Stimulated activated memory B cell treated with anti-CD40 and anti-IgM and Interleukin-4, amounts not matched to agents 10 μg/mL and 1 μg/mL and 100 μg/mL, for 72 hours (primary cell): ENCODE measurements around the gene NME3.

Experiments used
- ATAC-seq: fragments of 150-1000 bp; cut with Tn5 transposase; 2 replicates; pipeline ENCODE4 v1.10.0; 2021
- H3K27ac Mint-ChIP-seq: one replicate; pipeline ENCODE4 v1.8.0; 2022; ENCODE audit warnings: mild to moderate bottlenecking, mixed read lengths
- H3K27me3 Mint-ChIP-seq: one replicate; pipeline ENCODE4 v1.8.0; 2022; ENCODE audit warnings: mixed read lengths
- H3K36me3 Mint-ChIP-seq: one replicate; pipeline ENCODE4 v1.8.0; 2022; ENCODE audit warnings: mixed read lengths
- H3K4me1 Mint-ChIP-seq: one replicate; pipeline ENCODE4 v1.8.0; 2022; ENCODE audit warnings: mixed read lengths
- H3K4me3 Mint-ChIP-seq: one replicate; pipeline ENCODE4 v1.8.0; 2022; ENCODE audit warnings: mild to moderate bottlenecking, moderate library complexity, mixed read lengths
- H3K9me3 Mint-ChIP-seq: one replicate; pipeline ENCODE4 v1.8.0; 2022; ENCODE audit warnings: mixed read lengths

NME3 gene

DNA sequence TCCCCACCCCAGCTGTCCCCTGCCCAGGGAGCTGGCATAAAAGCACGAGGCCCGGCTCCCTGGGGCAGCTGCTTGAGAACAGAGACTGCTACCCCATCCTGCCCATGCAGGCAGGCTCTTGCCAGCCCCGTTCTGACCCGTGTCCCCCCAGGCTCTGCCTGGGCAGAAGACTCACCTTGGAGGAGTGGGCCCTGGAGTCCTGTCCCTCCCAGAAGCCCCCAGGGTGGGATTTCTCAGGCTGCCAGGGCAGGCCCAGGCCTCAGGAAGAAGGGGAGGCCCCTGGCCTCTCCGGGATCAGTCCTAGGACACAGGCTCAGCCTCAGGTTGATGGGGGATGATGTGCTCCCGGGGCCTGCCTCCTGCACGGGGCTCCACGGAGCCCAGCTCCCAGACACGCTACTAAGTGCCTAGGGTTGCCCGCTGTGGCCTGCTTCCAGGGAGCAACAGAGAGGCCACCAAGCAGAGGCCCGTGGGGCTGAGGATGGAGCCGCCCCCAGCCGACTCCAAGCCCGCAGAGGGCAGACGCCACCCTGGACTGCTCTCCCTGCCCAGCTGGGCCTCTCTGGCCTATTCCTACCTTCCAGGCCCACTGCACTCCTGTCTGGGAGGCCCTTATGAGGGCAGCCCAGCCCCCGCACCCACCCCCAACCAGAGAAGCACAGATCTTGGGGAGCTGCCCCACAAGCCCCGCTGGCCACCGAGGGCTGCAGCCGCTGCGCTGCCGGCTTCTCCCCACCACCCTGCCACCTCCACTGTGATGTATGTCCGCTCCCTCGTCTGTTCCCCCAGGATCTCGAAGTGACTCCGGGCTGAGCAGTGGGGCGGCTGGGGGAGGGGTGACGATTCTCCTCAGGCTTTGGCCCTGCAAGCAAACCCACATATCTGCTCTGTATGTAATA, 1.7 kb downstream of the NME3 start:
- H3K9me3 Mint-ChIP-seq, result no peaks in the 10 kb centered on the region
- ATAC-seq, result no peak
- H3K4me1 Mint-ChIP-seq, result peaks cover 31% of the 10 kb centered on the region
- H3K36me3 Mint-ChIP-seq, result peaks cover 42% of the 10 kb centered on the region
- no peaks in the 10 kb centered on the region for H3K27me3 Mint-ChIP-seq
- peak overlapping the region; percentile 95 for H3K27ac Mint-ChIP-seq
- peak overlapping the region; percentile 99 for H3K4me3 Mint-ChIP-seq

GRCh38 chr16:1768767-1769401, 2.5 kb downstream of the NME3 start:
- Mint-ChIP-seq H3K27ac (no peak overlapping the region), H3K36me3 (peaks cover 42% of the 10 kb centered on the region), H3K4me3 (peak overlapping the region; percentile 41), H3K27me3 (no peaks in the 10 kb centered on the region), H3K4me1 (peaks cover 28% of the 10 kb centered on the region), H3K9me3 (no peaks in the 10 kb centered on the region)
- no peak for ATAC-seq

GRCh38 chr16:1768061-1768766, 3.1 kb downstream of the NME3 start:
- peaks cover 25% of the 10 kb centered on the region for H3K4me1 Mint-ChIP-seq
- no peak for ATAC-seq
- H3K27me3 Mint-ChIP-seq, result no peaks in the 10 kb centered on the region
- H3K36me3 Mint-ChIP-seq, result peaks cover 42% of the 10 kb centered on the region
- H3K9me3 Mint-ChIP-seq, result no peaks in the 10 kb centered on the region
- no peak overlapping the region for H3K27ac Mint-ChIP-seq
- H3K4me3 Mint-ChIP-seq, result peak overlapping the region; percentile 46

DNA sequence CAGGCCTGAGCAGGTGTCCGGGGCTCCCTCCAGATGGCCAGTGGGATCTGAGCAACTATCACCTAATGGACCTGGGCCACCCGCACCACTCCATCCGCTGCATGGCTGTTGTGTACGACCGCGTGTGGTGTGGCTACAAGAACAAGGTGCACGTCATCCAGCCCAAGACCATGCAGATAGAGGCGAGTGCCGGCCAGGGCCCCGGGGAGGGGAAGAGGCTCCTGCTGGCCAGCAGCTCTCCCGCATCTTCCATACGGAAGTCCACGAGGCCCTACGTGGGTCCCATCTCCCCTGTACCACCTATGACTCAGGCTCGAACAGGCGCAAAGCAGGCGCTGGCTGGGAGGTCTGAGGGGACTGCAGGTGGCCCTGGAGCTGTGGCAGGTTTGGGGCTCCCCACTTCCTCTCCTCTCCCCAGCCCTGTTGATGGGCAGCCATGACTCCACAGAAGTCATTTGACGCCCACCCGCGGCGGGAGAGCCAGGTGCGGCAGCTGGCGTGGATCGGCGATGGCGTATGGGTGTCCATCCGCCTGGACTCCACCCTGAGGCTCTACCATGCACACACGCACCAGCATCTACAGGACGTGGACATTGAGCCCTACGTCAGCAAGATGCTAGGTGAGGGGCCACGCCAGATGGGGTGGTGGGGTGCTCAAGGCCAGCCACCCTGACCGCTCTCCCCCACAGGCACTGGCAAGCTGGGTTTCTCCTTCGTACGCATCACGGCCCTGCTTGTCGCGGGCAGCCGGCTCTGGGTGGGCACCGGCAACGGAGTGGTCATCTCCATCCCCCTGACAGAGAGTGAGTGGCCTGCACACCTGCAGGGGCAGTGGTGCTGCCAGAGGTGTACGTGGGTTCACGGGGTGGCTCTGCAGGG, 4.0 kb downstream of the NME3 start:
- H3K4me3 Mint-ChIP-seq, result no peak overlapping the region
- H3K27me3 Mint-ChIP-seq, result no peaks in the 10 kb centered on the region
- peaks cover 47% of the 10 kb centered on the region for H3K36me3 Mint-ChIP-seq
- H3K27ac Mint-ChIP-seq, result no peak overlapping the region
- H3K4me1 Mint-ChIP-seq, result peaks cover 24% of the 10 kb centered on the region
- no peak for ATAC-seq
- no peaks in the 10 kb centered on the region for H3K9me3 Mint-ChIP-seq

GRCh38 chr16:1766701-1767100, 4.6 kb downstream of the NME3 start:
- H3K36me3 Mint-ChIP-seq, result peaks cover 48% of the 10 kb centered on the region
- H3K27me3 Mint-ChIP-seq, result no peaks in the 10 kb centered on the region
- H3K27ac Mint-ChIP-seq, result no peak overlapping the region
- no peak for ATAC-seq
- H3K4me1 Mint-ChIP-seq, result peaks cover 17% of the 10 kb centered on the region
- H3K4me3 Mint-ChIP-seq, result no peak overlapping the region
- no peaks in the 10 kb centered on the region for H3K9me3 Mint-ChIP-seq

DNA sequence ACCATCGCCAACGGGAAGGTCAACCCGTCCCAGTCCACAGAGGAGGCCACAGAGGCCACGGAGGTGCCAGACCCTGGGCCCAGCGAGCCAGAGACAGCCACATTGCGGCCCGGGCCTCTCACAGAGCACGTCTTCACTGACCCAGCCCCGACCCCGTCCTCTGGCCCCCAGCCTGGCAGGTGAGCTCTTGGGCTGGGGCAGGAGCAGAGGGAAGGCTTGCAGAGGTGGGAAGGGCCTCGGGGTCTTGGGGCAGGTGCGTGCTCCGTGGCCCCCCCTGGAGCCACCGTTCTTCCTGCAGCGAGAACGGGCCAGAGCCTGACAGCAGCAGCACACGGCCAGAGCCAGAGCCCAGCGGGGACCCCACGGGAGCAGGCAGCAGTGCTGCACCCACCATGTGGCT, 5.1 kb downstream of the NME3 start:
- no peaks in the 10 kb centered on the region for H3K9me3 Mint-ChIP-seq
- H3K4me1 Mint-ChIP-seq, result peaks cover 16% of the 10 kb centered on the region
- no peak overlapping the region for H3K4me3 Mint-ChIP-seq
- H3K36me3 Mint-ChIP-seq, result peaks cover 52% of the 10 kb centered on the region
- no peaks in the 10 kb centered on the region for H3K27me3 Mint-ChIP-seq
- no peak for ATAC-seq
- no peak overlapping the region for H3K27ac Mint-ChIP-seq

GRCh38 chr16:1765826-1766225, 5.5 kb downstream of the NME3 start:
- peaks cover 16% of the 10 kb centered on the region for H3K4me1 Mint-ChIP-seq
- no peak for ATAC-seq
- H3K27ac Mint-ChIP-seq, result no peak overlapping the region
- H3K4me3 Mint-ChIP-seq, result no peak overlapping the region
- H3K9me3 Mint-ChIP-seq, result no peaks in the 10 kb centered on the region
- peaks cover 56% of the 10 kb centered on the region for H3K36me3 Mint-ChIP-seq
- no peaks in the 10 kb centered on the region for H3K27me3 Mint-ChIP-seq

GRCh38 chr16:1764971-1765370, 6.4 kb downstream of the NME3 start:
- H3K27me3 Mint-ChIP-seq, result no peaks in the 10 kb centered on the region
- H3K9me3 Mint-ChIP-seq, result no peaks in the 10 kb centered on the region
- H3K4me1 Mint-ChIP-seq, result peaks cover 9% of the 10 kb centered on the region
- no peak overlapping the region for H3K27ac Mint-ChIP-seq
- peaks cover 52% of the 10 kb centered on the region for H3K36me3 Mint-ChIP-seq
- no peak overlapping the region for H3K4me3 Mint-ChIP-seq
- ATAC-seq, result no peak

DNA sequence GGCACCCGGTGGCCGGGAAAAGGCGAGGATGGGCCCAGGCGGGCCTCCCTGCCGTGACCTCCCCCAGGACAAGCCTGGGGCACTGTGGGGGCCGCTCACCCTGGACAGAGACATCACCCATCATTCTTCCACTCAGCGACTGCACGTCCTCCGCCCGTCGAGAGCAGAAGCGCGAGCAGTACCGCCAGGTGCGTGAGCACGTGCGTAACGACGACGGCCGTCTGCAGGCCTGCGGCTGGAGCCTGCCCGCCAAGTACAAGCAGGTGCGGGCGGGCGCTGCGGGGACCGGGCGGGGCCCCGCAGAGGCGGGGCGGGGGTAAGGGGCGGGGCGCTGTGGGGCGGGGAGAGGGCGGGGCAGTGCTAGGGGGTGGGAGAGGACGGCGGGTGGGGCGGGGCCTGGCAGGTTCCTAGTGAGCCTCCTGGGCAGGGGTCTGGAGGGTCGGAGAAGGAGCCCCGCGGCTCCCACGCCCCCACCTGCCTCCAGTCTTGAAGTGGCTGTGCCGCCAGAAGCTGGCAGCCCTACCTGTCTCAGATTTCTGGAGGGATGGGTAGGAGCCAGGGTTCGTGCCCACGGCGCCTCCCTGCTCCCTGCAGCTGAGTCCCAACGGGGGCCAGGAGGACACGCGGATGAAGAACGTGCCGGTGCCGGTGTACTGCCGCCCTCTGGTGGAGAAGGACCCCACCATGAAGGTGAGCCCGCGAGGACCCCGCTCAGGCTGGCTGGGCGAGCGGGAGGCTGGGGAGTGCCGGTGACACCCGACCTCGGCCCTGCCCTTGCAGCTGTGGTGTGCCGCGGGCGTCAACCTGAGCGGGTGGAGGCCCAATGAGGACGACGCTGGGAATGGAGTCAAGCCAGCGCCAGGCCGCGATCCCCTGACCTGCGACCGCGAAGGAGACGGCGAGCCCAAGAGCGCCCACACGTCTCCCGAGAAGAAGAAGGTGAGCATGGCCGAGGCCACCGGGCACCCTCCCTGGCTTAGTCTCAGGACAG, 7.5 kb downstream of the NME3 start:
- ATAC-seq, result peak; percentile 25
- no peak overlapping the region for H3K27ac Mint-ChIP-seq
- H3K4me1 Mint-ChIP-seq, result peaks cover 6% of the 10 kb centered on the region
- no peak overlapping the region for H3K4me3 Mint-ChIP-seq
- peaks cover 49% of the 10 kb centered on the region for H3K36me3 Mint-ChIP-seq
- no peaks in the 10 kb centered on the region for H3K27me3 Mint-ChIP-seq
- H3K9me3 Mint-ChIP-seq, result no peaks in the 10 kb centered on the region

GRCh38 chr16:1762879-1763520, 8.3 kb downstream of the NME3 start:
- H3K27me3 Mint-ChIP-seq, result no peaks in the 10 kb centered on the region
- no peak for ATAC-seq
- H3K4me1 Mint-ChIP-seq, result peaks cover 3% of the 10 kb centered on the region
- no peaks in the 10 kb centered on the region for H3K9me3 Mint-ChIP-seq
- no peak overlapping the region for H3K27ac Mint-ChIP-seq
- no peak overlapping the region for H3K4me3 Mint-ChIP-seq
- H3K36me3 Mint-ChIP-seq, result peaks cover 41% of the 10 kb centered on the region

- H3K27me3 Mint-ChIP-seq, result no peaks in the 10 kb centered on the region
- no peaks in the 10 kb centered on the region for H3K9me3 Mint-ChIP-seq
- no peak for ATAC-seq
- H3K4me3 Mint-ChIP-seq, result no peak overlapping the region
- H3K4me1 Mint-ChIP-seq, result no peaks in the 10 kb centered on the region
- peaks cover 44% of the 10 kb centered on the region for H3K36me3 Mint-ChIP-seq
- H3K27ac Mint-ChIP-seq, result no peak overlapping the region
Measured at GRCh38 chr16:1762196-1762878, 9.0 kb downstream of the NME3 start.

DNA sequence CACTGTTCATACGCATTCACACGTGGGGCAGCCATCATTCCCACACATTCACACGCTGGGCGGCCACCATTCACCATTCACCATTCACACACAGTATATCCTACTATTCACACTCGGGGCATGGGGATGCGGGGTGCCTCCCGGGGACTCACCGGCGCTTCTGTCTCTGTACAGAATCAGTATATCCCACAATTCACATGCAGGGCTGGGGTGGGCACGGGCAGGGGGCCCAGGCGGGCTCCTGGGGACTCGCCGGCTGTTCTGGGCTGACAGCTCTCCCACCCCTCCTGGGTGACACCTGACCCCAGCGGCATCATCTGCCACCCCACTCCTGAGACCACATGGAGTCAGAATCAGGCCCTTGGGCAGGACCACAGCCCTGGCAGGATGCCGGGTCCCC, 9.6 kb downstream of the NME3 start:
- Mint-ChIP-seq H3K4me1 (no peaks in the 10 kb centered on the region), H3K27ac (no peak overlapping the region), H3K27me3 (no peaks in the 10 kb centered on the region), H3K4me3 (no peak overlapping the region), H3K36me3 (peaks cover 38% of the 10 kb centered on the region), H3K9me3 (no peaks in the 10 kb centered on the region)
- ATAC-seq, result no peak

- no peak for ATAC-seq
Measured at GRCh38 chr16:1760911-1761310, 10.4 kb downstream of the NME3 start.

More at GRCh38 chr16:1760911-1761310, 10.4 kb downstream of the NME3 start:
- Mint-ChIP-seq H3K27ac (no peak overlapping the region), H3K4me3 (no peak overlapping the region), H3K27me3 (no peaks in the 10 kb centered on the region), H3K4me1 (no peaks in the 10 kb centered on the region), H3K36me3 (peaks cover 33% of the 10 kb centered on the region), H3K9me3 (no peaks in the 10 kb centered on the region)
